ENCODE data around the gene NADK. TPM values are rescaled to one million over a fixed set of nuclear protein-coding genes. Genes with fewer than 3 reads are reported as not detected.
"Not testable (repeated sequence)": the region's sequence is repeated elsewhere in the genome, so short reads cannot be mapped to it uniquely, and the experiment has no call there.

The NADK gene
- total and polyA plus RNA-seq, 5 experiments from 2014 or later: 18.3 to 53.9 (median 25.4) TPM

DNA sequence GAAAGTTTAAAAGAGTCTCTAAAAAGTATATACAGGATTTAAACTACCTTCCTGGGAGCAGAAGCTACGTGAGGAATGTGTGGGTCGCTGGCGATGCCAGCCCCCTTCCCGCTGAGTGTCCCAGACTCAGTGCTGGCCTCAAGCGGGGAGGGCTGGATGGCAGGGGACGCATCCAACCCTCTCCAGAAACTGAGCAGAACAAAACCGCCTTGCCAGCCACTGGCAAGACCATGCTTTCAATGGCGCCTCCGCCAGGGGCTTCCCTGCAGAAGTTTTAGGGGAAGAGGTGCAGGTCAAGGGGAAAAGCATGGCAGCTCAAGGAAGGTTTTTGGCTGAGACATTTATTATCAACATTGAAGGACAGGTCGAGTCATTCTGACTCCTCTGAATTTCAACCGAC, 26.1 kb downstream of the NADK start:
- Mint-ChIP-seq H3K9me3 (no peaks in the 10 kb centered on the region), H3K27me3 (no peaks in the 10 kb centered on the region), H3K36me3 (peaks cover 0 to 10% (median 1%) of the 10 kb centered on the region in 3 donors), H3K4me1 (peaks cover 0 to 4% (median 3%) of the 10 kb centered on the region in 4 donors), H3K4me3 (no peak overlapping the region), H3K27ac (peak overlapping the region in 3 of 10 donors; percentile 32 to 48 (median 40))
- no peak for DNase-seq
- POLR2A ChIA-PET: no interaction called here
- no peak for ATAC-seq

DNA sequence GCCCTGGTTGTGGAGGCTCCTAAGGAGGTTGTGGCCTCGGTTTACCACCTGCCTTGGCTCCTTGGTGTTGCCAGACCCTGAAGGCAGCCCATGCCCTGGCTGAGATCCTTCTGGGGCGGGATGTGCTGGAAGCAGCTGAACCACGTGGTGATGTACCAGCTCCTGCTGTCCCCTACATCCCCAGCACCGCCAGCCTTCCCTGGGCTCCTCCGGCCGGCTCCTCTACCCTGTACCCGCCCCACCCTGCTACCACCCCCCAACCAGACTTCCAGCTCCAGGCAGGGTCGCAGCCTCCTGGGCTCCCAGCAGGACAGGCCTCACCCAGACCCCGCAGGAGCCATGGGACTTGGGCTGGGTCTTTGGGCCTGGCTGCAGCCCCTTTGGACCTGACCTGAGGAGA, 28.3 kb downstream of the NADK start:
- H3K27me3 Mint-ChIP-seq, H3K4me1 Mint-ChIP-seq, H3K36me3 Mint-ChIP-seq, H3K27ac Mint-ChIP-seq, DNase-seq, H3K9me3 Mint-ChIP-seq, ATAC-seq, H3K4me3 Mint-ChIP-seq, POLR2A ChIA-PET: not testable (repeated sequence)

DNA sequence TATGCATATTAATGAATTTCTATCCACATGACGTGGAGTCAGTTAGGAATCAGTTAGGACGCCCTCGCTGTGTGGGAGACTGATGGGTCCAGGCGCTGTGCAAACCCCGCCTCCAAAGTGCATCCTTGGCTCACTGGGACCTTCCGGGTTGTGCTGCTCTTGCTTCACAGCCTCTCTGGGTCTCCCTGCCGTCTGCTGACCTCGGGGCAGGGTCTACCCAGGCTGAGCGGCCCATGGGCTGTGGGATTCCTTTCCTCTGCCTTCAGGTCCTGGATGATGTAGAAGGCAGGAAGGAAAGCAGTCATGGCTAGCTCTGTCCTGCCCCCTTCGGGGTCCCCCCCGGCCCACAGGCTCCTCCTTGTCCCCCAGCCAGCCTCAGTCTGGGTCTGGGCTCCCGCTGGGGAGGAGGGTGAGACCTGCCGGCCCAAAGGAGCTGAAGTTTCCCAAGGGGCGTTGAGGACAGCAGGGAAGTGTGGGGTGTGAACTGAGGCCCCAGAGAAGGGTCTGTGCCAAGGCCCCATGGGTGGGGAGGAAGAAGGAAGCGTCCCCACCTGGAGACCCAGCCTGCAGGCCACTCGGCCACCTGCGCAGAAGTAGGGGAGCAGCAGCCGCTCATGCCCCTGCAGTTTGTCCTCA, 29.5 kb downstream of the NADK start:
- Mint-ChIP-seq H3K4me1 (peaks cover 0 to 4% (median 3%) of the 10 kb centered on the region in 4 donors), H3K27ac (peak overlapping the region in 6 of 10 donors; percentile 13 to 82 (median 66)), H3K4me3 (peak overlapping the region in 6 of 10 donors; percentile 7 to 57 (median 44)), H3K9me3 (no peaks in the 10 kb centered on the region), H3K27me3 (no peaks in the 10 kb centered on the region), H3K36me3 (peaks cover 0 to under 1% (median 0%) of the 10 kb centered on the region in 3 donors)
- ATAC-seq (no peak), DNase-seq (no peak)
- POLR2A ChIA-PET: no interaction called here

DNA sequence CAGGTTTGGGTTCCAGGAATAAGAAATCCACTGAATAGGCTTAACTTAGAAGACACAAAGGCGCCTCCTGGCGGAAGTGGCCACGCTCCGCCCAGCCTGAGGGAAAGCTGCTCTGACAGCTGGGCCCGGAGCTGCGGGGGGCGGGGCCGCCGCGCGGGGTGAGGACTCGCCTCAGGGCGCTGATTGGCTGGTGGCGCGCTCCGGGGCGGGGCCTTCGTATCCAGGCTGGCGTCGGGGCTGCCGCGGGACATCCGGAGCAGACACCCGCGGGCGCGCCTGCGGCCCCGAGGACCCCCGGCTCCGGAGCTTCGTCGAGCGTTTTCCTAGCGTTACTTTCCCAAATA, 31.7 kb downstream of the NADK start:
- H3K9me3 Mint-ChIP-seq, H3K27me3 Mint-ChIP-seq, H3K36me3 Mint-ChIP-seq, DNase-seq: not testable (repeated sequence)
- Mint-ChIP-seq H3K27ac (peak overlapping the region in 2 of 10 donors; percentile 40 to 93), H3K4me3 (peak overlapping the region in 7 of 10 donors; percentile 58 to 88 (median 72)), H3K4me1 (peaks cover 0 to 12% (median 4%) of the 10 kb centered on the region in 4 donors)
- POLR2A ChIA-PET: interaction anchor here (0.6 to 0.9 kb wide), 4 partner anchors 68 to 162 kb away, joined by 3 to 4 read pairs (median 4); no protein-coding TSS in a partner anchor
- peak; percentile 79 to 80 for ATAC-seq

DNA sequence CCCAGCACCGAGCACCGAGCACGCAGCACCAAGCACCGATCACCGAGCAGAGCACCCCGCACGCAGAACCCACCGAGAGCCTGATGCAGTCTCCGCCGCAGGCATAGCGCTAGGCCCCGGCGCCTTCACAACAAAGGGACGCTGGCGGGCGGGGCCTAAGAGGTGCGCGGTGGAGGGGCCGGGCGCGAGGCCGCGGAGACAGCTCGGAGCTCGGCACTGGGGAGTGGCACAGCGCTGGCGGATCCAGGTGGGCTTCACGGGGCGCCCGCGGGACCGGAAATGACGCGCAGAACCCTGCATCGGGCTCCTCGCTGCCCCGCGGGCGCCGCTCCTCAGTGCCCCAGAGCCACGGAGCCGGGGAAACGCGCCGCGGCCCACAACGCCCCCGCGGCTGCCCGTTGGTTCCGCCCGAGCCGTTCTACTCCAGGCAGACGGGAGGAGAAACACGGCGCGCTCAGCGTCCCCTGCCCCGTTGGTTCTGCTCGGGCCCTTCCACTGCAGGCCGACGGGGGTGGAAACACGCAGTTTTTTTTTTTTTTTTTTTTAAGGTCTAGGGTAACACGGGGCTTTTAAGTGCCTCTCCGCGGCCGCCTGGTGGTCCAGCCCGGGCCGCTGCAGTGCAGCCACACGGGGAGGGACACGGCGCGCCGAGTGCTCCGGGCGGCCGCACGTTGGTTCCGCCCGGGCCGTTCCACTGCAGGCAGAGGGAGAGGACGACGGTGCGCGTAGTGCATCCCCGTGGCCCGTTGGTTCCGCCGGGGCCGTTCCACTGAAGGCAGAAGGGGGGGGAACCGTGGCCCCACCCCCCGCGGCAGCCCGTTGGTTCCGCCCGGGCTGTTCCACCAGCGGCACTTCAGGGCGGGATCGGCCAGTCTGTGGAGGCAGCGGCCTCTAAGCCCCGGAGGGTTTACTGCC, 32.4 kb downstream of the NADK start:
- not testable (repeated sequence) for H3K36me3 Mint-ChIP-seq, H3K27me3 Mint-ChIP-seq, H3K9me3 Mint-ChIP-seq
- peak; percentile 65 to 70 for ATAC-seq
- peak; percentile 78 to 99 (median 92) for DNase-seq
- Mint-ChIP-seq H3K4me3 (peak overlapping the region; percentile 58 to 88 (median 71)), H3K27ac (peak overlapping the region; percentile 77 to 96 (median 90)), H3K4me1 (peaks cover 0 to 12% (median 4%) of the 10 kb centered on the region in 4 donors)
- POLR2A ChIA-PET: interaction anchor here (0.6 to 0.9 kb wide), 2 partner anchors 67 to 163 kb away, joined by 3 to 4 read pairs; no protein-coding TSS in a partner anchor

DNA sequence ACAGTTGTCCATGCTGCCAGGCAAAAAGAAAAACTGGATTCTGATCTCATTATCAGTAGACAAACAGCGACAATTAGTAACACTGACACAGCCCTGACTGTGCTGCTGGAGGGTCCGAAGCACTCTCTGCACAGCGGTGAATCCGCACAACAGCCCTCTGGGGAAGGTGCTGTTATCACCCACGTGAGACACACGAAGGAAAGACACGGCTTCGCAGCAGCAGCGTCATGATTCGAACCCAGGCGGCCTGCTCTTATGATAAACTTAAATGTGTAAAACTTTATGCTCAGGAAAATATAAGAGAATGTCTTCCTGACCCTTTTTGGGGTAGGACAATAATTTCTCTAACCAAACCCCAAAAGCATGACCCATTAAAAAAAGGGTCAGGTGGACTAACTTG, 35.7 kb downstream of the NADK start:
- peak overlapping the region in 3 of 10 donors; percentile 2 to 60 (median 40) for H3K4me3 Mint-ChIP-seq
- peak overlapping the region in 3 of 10 donors; percentile 13 to 61 (median 38) for H3K27ac Mint-ChIP-seq

DNA sequence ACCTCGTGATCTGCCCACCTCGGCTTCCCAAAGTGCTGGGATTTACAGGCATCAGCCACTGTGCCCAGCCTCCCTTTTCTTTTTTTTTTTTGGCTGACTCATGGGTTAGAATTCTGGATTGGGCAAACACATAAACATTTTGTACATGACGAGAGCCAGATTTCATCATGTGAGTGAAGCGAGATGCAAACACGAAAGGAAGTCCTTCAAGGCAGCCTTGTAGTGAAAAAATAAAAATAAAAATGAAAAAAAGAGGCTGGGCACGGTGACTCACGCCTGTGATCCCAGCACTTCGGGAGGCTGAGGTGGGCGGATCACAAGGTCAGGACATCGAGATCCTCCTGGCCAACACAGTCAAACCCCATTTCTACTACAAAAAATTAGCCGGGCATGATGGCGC, 37.3 kb downstream of the NADK start:
- H3K27me3 Mint-ChIP-seq, POLR2A ChIA-PET: not testable (repeated sequence)
- H3K36me3 Mint-ChIP-seq: peaks cover 0 to 33% (median 0%) of the 10 kb centered on the region in 3 donors

More for the DNA sequence above, 35.7 kb downstream of the NADK start:
- H3K27me3 Mint-ChIP-seq, H3K4me1 Mint-ChIP-seq, DNase-seq, H3K9me3 Mint-ChIP-seq, ATAC-seq: not testable (repeated sequence)
- POLR2A ChIA-PET: interaction anchor here (0.6 kb wide), 1 partner anchor 11 kb away, joined by 6 read pairs; no protein-coding TSS in a partner anchor
- H3K36me3 Mint-ChIP-seq: peaks cover 0 to 21% (median 0%) of the 10 kb centered on the region in 3 donors

DNA sequence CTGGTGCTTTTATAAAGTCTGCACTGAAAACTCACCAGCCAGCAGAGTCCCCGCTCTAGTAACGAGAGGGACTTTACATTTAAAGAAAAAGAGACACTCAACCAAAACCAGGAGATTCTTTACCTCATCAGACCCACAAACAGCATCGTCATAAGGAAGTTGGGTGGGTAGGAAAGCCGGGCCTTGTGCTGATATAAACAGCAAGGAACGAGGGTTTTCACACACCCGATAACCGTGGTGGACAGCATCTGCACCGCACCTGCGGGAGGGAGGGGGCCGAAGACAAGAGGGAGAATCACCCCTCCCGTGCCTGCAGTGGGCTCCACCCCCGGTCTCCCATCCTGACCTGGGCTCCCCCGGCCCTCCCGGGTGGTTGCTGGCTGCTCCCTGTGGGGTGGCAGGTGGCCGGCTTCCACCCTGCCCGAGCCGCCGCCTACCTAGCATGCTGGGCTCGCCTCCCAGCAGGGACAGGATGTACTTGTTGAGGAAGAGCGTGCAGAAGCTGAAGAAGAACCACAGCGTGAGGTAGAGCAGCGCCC, 39.4 kb downstream of the NADK start:
- H3K4me1 Mint-ChIP-seq, H3K27me3 Mint-ChIP-seq, H3K4me3 Mint-ChIP-seq, H3K27ac Mint-ChIP-seq, POLR2A ChIA-PET, H3K9me3 Mint-ChIP-seq: not testable (repeated sequence)
- ATAC-seq (peak; percentile 78 to 82), DNase-seq (peak in 1 of 10 donors; percentile 24)
- peaks cover 0 to 43% (median 0%) of the 10 kb centered on the region in 3 donors for H3K36me3 Mint-ChIP-seq

More for the DNA sequence above, 37.3 kb downstream of the NADK start:
- not testable (repeated sequence) for H3K9me3 Mint-ChIP-seq, H3K27ac Mint-ChIP-seq, H3K4me3 Mint-ChIP-seq, ATAC-seq, H3K4me1 Mint-ChIP-seq, DNase-seq

DNA sequence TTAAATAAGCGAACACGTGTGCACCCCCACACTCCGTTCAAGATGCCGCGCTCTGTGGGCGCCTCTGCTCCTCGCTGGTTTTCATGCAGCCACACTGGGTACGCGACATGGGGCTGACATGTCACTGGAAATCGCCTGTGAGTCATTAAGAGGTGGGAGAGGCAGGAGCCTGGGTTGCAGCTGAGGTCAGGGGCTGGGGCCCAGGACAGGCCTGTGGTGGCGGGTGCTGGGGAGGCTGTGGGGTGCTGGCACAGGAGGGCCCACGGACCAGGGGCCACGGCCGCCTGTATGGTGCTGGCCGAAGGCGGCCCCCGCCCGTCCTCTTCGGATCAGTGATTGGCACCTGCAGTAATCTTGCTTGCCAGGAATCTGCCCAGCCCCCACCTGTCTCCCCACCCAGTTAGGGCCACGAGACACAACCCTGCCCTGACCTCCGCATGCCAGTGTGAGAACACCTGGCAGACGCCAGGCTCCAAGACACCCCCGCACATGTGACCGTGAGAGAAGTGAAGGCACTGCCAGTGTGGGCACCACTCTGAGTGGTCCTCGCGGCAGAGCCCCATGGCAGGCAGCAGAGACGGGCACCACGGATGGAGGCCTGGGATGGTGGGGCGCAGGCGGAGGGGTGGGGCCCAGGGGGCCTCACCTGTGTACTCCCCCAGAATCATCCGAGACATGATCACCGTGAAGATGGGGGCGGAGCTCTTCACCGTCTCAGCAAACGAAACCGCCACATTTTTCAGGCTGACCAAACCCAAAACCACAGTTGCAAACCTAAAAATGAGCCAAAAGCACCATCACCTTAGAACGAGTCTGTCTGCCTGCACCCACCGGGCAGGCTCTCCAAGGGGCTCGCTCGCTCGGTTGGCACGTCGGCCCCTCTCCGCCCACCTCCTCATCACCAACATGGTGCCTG, 40.3 kb downstream of the NADK start:
- DNase-seq, ATAC-seq, H3K4me1 Mint-ChIP-seq, H3K4me3 Mint-ChIP-seq, POLR2A ChIA-PET, H3K27me3 Mint-ChIP-seq, H3K9me3 Mint-ChIP-seq: not testable (repeated sequence)
- H3K27ac Mint-ChIP-seq: peak overlapping the region in 3 of 10 donors; percentile 56 to 90 (median 76)
- H3K36me3 Mint-ChIP-seq: peaks cover 0 to 42% (median 0%) of the 10 kb centered on the region in 3 donors

DNA sequence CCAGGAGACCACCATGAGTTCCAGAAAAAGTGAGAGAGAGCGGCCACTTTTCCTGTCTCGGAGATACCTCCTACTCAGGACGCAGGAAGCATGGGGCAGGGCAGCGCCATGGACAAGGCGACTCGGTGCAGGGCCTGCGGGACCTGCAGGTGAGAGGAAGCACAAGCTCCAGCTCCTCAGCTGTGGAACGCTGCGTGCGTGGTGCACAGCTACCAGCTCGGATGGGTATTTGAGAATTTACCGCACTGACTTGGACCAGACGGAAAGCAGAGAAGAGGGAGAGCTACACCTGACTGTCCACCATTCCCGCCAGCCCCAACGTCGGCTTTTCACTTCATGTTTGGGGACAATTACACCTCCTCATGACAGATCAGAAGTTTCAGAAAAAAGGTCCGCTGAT, 45.9 kb downstream of the NADK start:
- Mint-ChIP-seq H3K27me3 (no peaks in the 10 kb centered on the region), H3K4me3 (no peak overlapping the region), H3K9me3 (no peaks in the 10 kb centered on the region), H3K4me1 (peaks cover 0 to 11% (median 4%) of the 10 kb centered on the region in 4 donors), H3K27ac (peak overlapping the region in 2 of 10 donors; percentile 35 to 77), H3K36me3 (peaks cover 0 to 46% (median 1%) of the 10 kb centered on the region in 3 donors)
- ATAC-seq: no peak
- DNase-seq: no peak
- POLR2A ChIA-PET: no interaction called here

DNA sequence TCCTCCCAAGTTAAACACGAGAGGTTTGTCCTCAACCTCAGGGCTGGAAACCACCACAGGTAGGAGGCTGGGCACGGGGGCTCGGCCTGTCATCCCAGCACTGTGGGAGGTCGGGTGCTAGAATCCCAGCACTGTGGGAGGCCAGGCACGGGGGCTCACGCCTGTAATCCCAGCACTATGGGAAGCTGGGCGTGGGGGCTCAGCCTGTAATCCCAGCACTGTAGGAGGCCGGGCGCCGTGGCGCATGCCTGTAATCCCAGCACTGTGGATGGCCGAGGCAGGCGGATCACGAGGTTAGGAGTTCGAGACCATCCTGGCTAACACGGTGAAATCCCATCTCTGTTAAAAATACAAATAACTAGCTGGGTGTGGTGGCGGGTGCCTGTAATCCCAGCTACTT, 47.4 kb downstream of the NADK start:
- no peak for DNase-seq
- peaks cover 0 to 35% (median 1%) of the 10 kb centered on the region in 3 donors for H3K36me3 Mint-ChIP-seq

DNA sequence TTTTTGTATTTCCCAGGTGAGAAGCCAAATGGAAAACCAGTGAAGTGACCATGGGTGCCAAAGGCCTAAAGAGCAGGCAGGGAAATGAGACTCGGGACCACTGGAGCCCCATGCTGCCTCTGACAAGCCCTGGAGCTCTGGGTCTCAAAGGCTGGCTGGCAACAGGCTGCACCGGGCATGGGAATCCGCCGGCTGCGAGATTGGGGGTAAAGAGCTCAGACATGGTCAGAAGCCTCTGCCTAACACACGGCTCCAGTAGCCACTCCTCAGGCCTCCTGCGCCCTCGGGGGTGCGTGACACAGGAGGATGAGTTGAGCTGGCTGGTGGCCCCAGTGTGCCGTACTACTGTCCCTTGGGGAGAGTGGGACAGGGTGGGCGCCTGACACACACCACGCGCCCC, 48.0 kb downstream of the NADK start:
- DNase-seq, H3K4me3 Mint-ChIP-seq, ATAC-seq, POLR2A ChIA-PET, H3K27me3 Mint-ChIP-seq, H3K9me3 Mint-ChIP-seq, H3K27ac Mint-ChIP-seq: not testable (repeated sequence)
- Mint-ChIP-seq H3K36me3 (peaks cover 0 to 31% (median 1%) of the 10 kb centered on the region in 3 donors), H3K4me1 (peaks cover 0 to 11% (median 4%) of the 10 kb centered on the region in 4 donors)

More for the DNA sequence above, 47.4 kb downstream of the NADK start:
- Mint-ChIP-seq H3K4me1 (peaks cover 0 to 11% (median 4%) of the 10 kb centered on the region in 4 donors), H3K27me3 (no peaks in the 10 kb centered on the region), H3K27ac (no peak overlapping the region), H3K9me3 (no peaks in the 10 kb centered on the region), H3K4me3 (no peak overlapping the region)
- POLR2A ChIA-PET: no interaction called here
- no peak for ATAC-seq

Data from naive thymus-derived CD8-positive, alpha-beta T cell (primary cell).